Mucosa of descending colon (tissue), 3 donors: ENCODE data around the gene UNC13B. TPM values are rescaled to one million over a fixed set of nuclear protein-coding genes. Genes with fewer than 3 reads are reported as not detected.
A peak's percentile ranks its signal among the peaks of the same experiment; 100 is the strongest.
"Not testable (repeated sequence)": the region's sequence is repeated elsewhere in the genome, so short reads cannot be mapped to it uniquely, and the experiment has no call there.

Experiments
- ATAC-seq: fragments of 200-7000 bp; cut with Tn5 transposase; one replicate; pipeline ENCODE4 v1.9.1; 2020; ENCODE audit warnings: mild to moderate bottlenecking, moderate library complexity
- DNase-seq, 3 donors: peaks; one replicate each; pipeline ENCODE4 v3.0.0-alpha.2; 2020
- H3K36me3 ChIP-seq: fragments of 200-600 bp; one replicate; pipeline ENCODE4 v1.8.0; 2021; ENCODE audit warnings: low read depth, mild to moderate bottlenecking
- H3K4me1 ChIP-seq: fragments of 200-600 bp; one replicate; pipeline ENCODE4 v1.8.0; 2021; ENCODE audit warnings: low read depth, mild to moderate bottlenecking
- H3K4me3 ChIP-seq: fragments of 200-600 bp; one replicate; pipeline ENCODE4 v1.8.0; 2021; ENCODE audit warnings: mild to moderate bottlenecking
- H3K9me3 ChIP-seq: fragments of 200-600 bp; one replicate; pipeline ENCODE4 v1.8.0; 2021; ENCODE audit warnings: mild to moderate bottlenecking
- intact Hi-C, 2 donors: fragments of 100-400 bp; cut with DNase I in 1 of 2; cut with micrococcal nuclease in 1 of 2; formaldehyde crosslinking; loops; one replicate each; pipeline versions ENCODE4 v1.11.0 to v1.11.1; 2022; cut with DNase I, micrococcal nuclease
- total RNA-seq, 3 donors: library from RNA; stranded (reverse); fragmentation: NEBNext Ultra II Directional in 2 of 3; extraction: Animal tissue kit (Norgen Biotek cat#: 25700) in 2 of 3; gene quantifications; one replicate each; pipeline versions ENCODE4 v1.2.1 to v1.2.4, GENCODE V29; 2021 to 2023
- TF ChIP-seq, protein P1 (sequence below): fragments of 200-600 bp; IDR thresholded peaks from one replicate; pipeline ENCODE4 v1.8.0; 2022; ENCODE audit warnings: antibody characterized with exemption, mild to moderate bottlenecking
- donor health status: DM: no; HTN: no; CAD: no; lungs with moderate emphysema.
- donor health status: DM: no; HTN: no; CAD: no.
- donor health status: DM: no; HTN: yes; CAD: no.

The UNC13B gene
- total RNA-seq, 3 donors from 2014 or later: 42.9 to 68.2 (median 50.9) TPM

- Histone ChIP-seq H3K4me1 (peaks cover 7% of the 10 kb centered on the region), H3K9me3 (no peaks in the 10 kb centered on the region), H3K36me3 (no peaks in the 10 kb centered on the region), H3K4me3 (no peak overlapping the region)
- TF ChIP-seq, protein P1, sequence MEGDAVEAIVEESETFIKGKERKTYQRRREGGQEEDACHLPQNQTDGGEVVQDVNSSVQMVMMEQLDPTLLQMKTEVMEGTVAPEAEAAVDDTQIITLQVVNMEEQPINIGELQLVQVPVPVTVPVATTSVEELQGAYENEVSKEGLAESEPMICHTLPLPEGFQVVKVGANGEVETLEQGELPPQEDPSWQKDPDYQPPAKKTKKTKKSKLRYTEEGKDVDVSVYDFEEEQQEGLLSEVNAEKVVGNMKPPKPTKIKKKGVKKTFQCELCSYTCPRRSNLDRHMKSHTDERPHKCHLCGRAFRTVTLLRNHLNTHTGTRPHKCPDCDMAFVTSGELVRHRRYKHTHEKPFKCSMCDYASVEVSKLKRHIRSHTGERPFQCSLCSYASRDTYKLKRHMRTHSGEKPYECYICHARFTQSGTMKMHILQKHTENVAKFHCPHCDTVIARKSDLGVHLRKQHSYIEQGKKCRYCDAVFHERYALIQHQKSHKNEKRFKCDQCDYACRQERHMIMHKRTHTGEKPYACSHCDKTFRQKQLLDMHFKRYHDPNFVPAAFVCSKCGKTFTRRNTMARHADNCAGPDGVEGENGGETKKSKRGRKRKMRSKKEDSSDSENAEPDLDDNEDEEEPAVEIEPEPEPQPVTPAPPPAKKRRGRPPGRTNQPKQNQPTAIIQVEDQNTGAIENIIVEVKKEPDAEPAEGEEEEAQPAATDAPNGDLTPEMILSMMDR: no peak
- intact Hi-C loops: no loop called here
- ATAC-seq (no peak), DNase-seq (no peak)
These were observed 3.1 kb upstream of the UNC13B start for GRCh38 chr9:35158501-35159280.

GRCh38 chr9:35162605-35163315, 951 bp downstream of the UNC13B start:
- H3K4me1 ChIP-seq: peaks cover 7% of the 10 kb centered on the region
- H3K4me3 ChIP-seq: peak overlapping the region; percentile 36
- no peak for DNase-seq
- intact Hi-C loops: no loop called here
- H3K9me3 ChIP-seq: no peaks in the 10 kb centered on the region
- TF ChIP-seq, protein P1: no peak
- ATAC-seq: peak; percentile 16
- no peaks in the 10 kb centered on the region for H3K36me3 ChIP-seq

DNA sequence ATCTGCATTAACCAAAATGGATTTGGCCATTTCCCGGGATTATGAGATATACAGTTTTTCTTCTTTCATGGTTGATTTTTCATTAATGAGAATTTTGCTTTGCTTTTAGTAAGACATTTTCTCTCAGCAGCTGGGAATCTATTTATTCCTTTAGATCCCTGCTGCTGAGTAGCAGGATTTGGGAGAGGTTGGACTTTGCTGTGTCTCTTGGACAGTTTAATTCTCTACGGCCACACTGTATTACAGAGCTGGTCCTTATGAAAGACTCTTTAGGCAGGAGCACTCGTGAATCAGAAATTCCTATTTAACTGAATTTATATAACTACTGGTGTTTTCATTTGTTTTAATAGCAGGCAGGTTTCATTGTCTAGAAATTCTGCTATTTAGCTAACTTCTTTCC, 1.6 kb downstream of the UNC13B start:
- DNase-seq (no peak), ATAC-seq (no peak)

DNA sequence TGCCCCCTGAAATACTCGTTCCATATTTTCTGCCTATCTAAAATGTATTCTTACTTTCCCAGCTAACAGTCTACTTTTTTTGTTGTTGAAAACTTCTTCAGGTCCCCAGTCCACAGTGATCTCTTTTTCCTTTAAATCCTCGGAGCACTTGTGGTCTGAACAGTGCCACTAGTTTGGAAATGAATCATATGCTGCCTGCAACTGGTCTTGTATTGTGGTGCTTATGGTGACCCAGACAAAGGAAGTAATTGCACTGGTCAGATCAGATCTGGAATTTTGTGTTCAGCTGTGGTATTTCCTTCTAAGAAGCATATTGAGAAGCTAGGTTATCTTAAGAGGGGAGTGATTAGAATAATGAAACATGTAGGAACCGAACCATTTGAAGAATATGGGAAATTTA, 2.9 kb downstream of the UNC13B start:
- no peak overlapping the region for H3K4me3 ChIP-seq
- intact Hi-C loops: no loop called here
- H3K4me1 ChIP-seq: peaks cover 7% of the 10 kb centered on the region
- no peaks in the 10 kb centered on the region for H3K9me3 ChIP-seq
- TF ChIP-seq, protein P1: no peak
- DNase-seq (no peak), ATAC-seq (no peak)
- no peaks in the 10 kb centered on the region for H3K36me3 ChIP-seq

More for the DNA sequence above, 1.6 kb downstream of the UNC13B start:
- H3K4me3 ChIP-seq: no peak overlapping the region
- intact Hi-C loops: no loop called here
- no peaks in the 10 kb centered on the region for H3K36me3 ChIP-seq
- H3K4me1 ChIP-seq: peaks cover 7% of the 10 kb centered on the region
- TF ChIP-seq, protein P1: no peak
- H3K9me3 ChIP-seq: no peaks in the 10 kb centered on the region

GRCh38 chr9:35167429-35167828, 5.6 kb downstream of the UNC13B start:
- DNase-seq, H3K9me3 ChIP-seq, H3K4me1 ChIP-seq, ATAC-seq, H3K4me3 ChIP-seq, H3K36me3 ChIP-seq, intact Hi-C loops: not testable (repeated sequence)

- Histone ChIP-seq H3K36me3 (no peaks in the 10 kb centered on the region), H3K4me1 (peaks cover 5% of the 10 kb centered on the region), H3K4me3 (no peak overlapping the region), H3K9me3 (no peaks in the 10 kb centered on the region)
- ATAC-seq (no peak), DNase-seq (no peak)
- intact Hi-C loops: no loop called here
- TF ChIP-seq, protein P1: no peak
These were observed 7.2 kb downstream of the UNC13B start for GRCh38 chr9:35168963-35169362.
